GM10266 (cell line): ENCODE results near the gene CHRNG.

Source experiments
- DNase-seq: peaks from one replicate; pipeline ENCODE4 v3.0.0; 2012; ENCODE audit errors: extremely low spot score
- TF ChIP-seq, protein P1 (sequence below): IDR thresholded peaks from 2 replicates; pipeline ENCODE4 v1.5.1; 2012; ENCODE audit warnings: mild to moderate bottlenecking, low read depth; ENCODE audit not compliant: control insufficient read depth, insufficient read depth; ENCODE audit errors: missing control alignments

CHRNG gene, protein sequence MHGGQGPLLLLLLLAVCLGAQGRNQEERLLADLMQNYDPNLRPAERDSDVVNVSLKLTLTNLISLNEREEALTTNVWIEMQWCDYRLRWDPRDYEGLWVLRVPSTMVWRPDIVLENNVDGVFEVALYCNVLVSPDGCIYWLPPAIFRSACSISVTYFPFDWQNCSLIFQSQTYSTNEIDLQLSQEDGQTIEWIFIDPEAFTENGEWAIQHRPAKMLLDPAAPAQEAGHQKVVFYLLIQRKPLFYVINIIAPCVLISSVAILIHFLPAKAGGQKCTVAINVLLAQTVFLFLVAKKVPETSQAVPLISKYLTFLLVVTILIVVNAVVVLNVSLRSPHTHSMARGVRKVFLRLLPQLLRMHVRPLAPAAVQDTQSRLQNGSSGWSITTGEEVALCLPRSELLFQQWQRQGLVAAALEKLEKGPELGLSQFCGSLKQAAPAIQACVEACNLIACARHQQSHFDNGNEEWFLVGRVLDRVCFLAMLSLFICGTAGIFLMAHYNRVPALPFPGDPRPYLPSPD

DNA sequence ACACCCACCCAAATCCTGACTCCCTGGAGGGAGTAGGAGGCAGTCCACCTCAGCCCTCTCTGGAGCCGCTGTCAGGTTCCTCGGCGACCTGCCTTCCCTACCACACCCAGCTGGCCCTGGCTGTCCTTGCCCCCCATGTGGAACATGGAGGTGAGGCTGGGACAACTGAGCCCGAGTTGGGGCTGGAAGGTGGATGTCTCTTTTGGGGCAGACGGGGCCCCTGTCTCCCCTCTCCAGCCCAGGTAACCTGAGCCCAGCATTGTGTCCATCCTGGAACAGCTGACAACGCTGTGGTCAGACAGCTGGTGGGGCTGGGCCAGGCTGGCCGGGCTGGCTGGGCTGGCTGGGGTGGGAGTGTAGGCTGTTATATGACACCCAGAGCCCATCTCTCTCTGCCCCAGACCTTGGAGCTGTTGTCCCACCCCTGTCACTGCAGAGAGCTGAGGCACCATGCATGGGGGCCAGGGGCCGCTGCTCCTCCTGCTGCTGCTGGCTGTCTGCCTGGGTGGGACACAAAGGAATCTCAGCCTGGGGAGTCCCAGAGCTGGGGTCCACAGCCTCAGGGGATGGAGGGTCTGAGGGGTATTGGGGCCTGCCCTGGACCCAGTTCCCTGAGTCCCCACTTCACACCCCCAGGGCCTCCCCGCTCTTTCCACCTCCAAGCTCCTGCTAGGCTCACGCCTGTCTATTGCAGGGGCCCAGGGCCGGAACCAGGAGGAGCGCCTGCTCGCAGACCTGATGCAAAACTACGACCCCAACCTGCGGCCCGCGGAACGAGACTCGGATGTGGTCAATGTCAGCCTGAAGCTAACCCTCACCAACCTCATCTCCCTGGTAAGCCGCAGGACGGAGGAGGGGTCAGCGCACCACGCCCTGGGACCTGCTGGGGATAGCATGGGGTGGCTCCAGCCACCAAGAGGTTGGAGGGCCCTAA lies at the start of gene CHRNG:
Gene CHRNG (plus strand): TSS at position 395 of the 934 bp plus-strand sequence. CDS start 56 bp downstream, at position 451.
- TF ChIP-seq, protein P1, sequence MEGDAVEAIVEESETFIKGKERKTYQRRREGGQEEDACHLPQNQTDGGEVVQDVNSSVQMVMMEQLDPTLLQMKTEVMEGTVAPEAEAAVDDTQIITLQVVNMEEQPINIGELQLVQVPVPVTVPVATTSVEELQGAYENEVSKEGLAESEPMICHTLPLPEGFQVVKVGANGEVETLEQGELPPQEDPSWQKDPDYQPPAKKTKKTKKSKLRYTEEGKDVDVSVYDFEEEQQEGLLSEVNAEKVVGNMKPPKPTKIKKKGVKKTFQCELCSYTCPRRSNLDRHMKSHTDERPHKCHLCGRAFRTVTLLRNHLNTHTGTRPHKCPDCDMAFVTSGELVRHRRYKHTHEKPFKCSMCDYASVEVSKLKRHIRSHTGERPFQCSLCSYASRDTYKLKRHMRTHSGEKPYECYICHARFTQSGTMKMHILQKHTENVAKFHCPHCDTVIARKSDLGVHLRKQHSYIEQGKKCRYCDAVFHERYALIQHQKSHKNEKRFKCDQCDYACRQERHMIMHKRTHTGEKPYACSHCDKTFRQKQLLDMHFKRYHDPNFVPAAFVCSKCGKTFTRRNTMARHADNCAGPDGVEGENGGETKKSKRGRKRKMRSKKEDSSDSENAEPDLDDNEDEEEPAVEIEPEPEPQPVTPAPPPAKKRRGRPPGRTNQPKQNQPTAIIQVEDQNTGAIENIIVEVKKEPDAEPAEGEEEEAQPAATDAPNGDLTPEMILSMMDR: no peak
- no peak for DNase-seq

DNA sequence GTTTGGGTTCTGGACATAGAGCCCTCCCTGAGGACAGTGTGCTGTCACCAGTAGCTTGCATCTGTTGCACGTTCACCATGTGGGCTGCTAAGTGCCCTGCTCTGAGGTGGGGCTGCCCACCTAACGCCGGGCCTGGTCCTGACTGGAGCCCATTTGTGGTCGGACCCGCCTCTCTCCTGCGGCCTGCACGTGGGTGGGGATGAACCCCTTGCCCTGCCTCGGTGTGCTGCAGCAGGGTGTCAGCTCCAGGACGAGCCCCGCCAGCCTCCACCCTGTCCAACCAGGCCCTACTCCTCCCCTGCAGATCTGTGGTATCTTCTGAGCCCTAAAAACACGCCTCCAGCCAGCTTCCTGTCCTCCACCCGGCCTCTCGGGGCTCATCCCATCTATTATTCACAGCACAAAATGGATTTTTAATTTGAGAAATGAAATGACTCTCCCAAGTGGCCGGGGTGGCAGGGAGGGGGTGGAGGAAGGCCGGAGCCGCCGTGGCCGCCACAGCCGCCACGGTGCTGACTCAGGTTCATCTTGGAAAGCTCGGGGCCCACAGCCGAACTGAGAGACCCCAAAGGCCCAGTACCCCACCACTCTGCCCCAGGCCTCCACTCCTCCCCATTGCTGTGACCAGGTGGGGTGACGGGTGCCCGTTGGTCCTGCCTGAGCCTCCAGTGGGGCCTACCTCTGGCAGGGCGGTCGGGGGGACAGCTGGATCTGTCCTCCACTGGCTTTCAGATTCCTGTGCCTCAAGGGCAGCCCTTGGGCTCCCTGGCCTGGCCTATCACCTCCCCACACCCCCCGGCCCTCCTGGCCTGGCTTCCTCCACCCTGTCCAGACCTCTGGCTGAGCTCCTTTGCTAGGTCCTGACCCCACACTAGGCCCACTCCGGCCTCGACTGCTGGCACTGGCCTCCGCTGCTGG lies 49.0 kb upstream of the CHRNG start:
- TF ChIP-seq, protein P1: no peak
- DNase-seq: no peak

DNA sequence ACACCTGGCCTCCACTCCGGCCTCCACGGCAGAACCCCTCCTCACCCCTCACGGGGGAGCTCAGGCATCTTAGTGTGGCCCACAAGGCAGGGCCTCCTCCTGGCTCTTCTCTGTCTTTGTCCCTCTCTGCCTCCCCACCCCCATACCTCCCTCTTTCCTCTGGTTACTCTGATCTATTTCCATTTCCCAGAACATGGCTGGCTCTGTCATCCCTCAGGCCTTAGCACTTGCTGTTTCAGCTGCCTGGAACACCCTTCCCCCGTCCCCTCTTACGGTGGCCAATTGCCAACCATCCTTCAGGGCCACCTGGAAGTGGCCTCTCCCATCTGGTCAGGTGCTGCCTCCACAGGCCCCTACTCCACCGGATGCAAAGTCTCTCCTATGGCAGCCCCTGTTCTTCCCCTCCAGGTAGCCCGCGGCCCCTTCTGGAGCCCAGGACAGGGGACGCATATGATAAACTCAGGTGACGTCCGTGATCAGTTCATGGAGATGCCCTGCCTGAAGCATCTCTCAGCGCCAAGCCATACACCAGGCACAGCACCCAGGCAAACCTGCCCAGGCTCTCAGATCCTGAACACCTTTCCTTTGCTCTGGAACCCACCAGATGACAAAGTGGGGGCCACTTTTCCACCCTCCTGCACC lies 48.2 kb upstream of the CHRNG start:
- no peak for DNase-seq
- TF ChIP-seq, protein P1: no peak

DNA sequence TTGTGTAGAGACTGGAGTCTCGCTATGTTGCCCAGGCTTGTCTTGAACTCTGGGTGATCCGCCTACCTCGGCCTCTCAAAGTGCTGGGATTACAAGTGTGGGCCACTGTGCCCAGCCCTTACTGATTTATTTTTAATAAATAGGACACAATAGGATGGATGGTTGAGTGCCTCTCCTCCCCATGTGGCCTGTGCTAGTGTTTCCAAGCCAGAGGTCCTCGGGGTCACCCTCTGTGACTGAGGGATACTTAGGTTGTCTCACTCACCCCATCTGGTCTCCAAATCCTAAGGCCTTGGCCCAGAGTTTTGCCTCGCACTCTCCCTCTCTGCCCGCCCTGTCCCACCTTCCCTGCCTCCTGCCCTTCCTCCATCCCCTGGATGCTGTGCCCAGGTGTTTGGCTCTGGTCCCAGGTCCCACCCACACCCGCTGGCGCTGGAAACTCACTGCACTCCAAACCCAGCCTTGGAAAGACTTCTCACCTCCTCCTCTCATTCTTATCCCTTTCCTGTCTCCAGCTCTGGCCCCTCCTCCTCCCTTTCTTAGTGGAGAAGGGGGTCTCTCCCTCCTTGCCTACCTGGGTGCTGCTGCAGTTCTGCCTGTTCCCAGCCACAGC lies 47.1 kb upstream of the CHRNG start:
- TF ChIP-seq, protein P1: no peak
- no peak for DNase-seq

DNA sequence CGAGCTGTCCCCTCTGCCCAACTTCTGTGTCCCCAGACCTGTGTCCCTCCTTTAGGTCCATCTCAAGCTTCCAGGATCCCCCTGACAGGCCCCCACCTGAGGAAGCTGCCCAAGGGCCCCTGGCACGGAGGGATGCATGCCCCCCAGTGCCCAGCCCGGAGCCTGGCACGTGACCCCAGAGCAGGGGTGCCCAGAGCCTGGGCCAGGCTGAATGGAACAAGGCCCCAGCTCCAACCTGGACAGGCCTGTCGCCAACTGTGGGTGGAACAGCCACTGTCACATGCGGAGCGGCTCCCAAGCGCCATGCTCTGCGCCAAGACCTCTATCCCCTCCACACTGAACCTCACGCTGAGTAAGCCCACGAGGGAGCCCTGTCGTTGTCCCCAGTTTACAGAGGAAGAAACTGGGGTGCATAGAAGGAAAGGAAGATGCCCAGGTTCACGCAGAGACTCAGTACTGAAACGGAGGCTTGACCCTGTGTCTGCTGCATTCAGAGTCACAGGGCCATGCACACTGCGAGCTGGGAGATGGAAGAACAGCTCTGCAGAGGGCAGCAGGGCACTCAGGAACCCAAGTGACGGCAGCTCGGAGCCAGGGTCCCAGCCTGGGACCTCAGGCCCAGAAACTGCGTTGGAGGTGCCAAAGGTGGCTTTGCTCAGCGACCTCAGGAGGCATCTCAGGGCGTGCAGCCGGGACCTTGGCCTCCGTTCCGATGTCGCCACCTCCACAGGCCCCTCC lies 46.4 kb upstream of the CHRNG start:
- TF ChIP-seq, protein P1: no peak
- no peak for DNase-seq
